Prostate gland (tissue), 2 donors: ENCODE results near the gene SREBF2. TPM values are rescaled to one million over a fixed set of nuclear protein-coding genes. Genes with fewer than 3 reads are reported as not detected.

Experiments
- DNase-seq: peaks from one replicate; pipeline ENCODE4 v3.0.0-alpha.2; 2019; ENCODE audit warnings: low spot score
- H3K27ac ChIP-seq, 2 donors: fragments of 200-600 bp; sonication (generic); 2 replicates each; pipeline ENCODE4 v1.5.1; 2017 to 2019
- H3K27me3 ChIP-seq: fragments of 200-600 bp; sonication (generic); replicated peaks from 2 replicates; pipeline ENCODE4 v1.5.1; 2019; ENCODE audit not compliant: insufficient read depth
- H3K36me3 ChIP-seq, 2 donors: fragments of 200-600 bp; sonication (generic); 1 replicate in 1 of 2; 2 replicates in 1 of 2; pipeline versions ENCODE4 v1.5.1 to v1.8.1; 2017 to 2019
- H3K4me1 ChIP-seq: fragments of 200-600 bp; sonication (generic); replicated peaks from 2 replicates; pipeline ENCODE4 v1.5.1; 2019
- H3K4me3 ChIP-seq, 2 donors: fragments of 200-600 bp; sonication (generic); 2 replicates each; pipeline ENCODE4 v1.5.1; 2017 to 2019
- H3K9me3 ChIP-seq: fragments of 200-600 bp; sonication (generic); 2 replicates; pipeline ENCODE4 v1.5.1; 2017
- POLR2A ChIP-seq: fragments of 450-650 bp; IDR thresholded peaks from one replicate; pipeline ENCODE4 v1.6.1; 2016; ENCODE audit warnings: antibody characterized with exemption, mild to moderate bottlenecking
- POLR2AphosphoS5 ChIP-seq: sonication (generic); formaldehyde crosslinking; IDR thresholded peaks from one replicate; pipeline ENCODE4 v1.6.1; 2017; ENCODE audit warnings: antibody characterized with exemption
- WGBS: methylation state at CpG from one replicate; pipeline ENCODE4 v1.1.5; 2018; 5-methylcytosine and 5-hydroxymethylcytosine counted together
- intact Hi-C: fragments of 100-400 bp; cut with DNase I; formaldehyde crosslinking; loops from one replicate; pipeline ENCODE4 v1.14.2; 2022
- total RNA-seq, 2 donors: library from RNA; depleted of rRNA; stranded (reverse); fragments of >200 nt; gene quantifications; one replicate each; pipeline ENCODE4 v1.1.0, GENCODE V29; 2016
- TF ChIP-seq, protein P1 (sequence below), 4 experiments: fragments of 200-600 bp in 2 of 4; fragments of 450-650 bp in 2 of 4; sonication (generic) in 2 of 4; IDR thresholded peaks; 1 replicate in 3 of 4; 2 replicates in 1 of 4; pipeline ENCODE4 v1.5.1; 2016 to 2019; ENCODE audit warnings: antibody characterized with exemption in 4 of 4, mild to moderate bottlenecking in 2 of 4, moderate library complexity in 2 of 4

SREBF2 gene
- total RNA-seq, 2 donors from 2014 or later = 62.7 to 128 TPM

DNA sequence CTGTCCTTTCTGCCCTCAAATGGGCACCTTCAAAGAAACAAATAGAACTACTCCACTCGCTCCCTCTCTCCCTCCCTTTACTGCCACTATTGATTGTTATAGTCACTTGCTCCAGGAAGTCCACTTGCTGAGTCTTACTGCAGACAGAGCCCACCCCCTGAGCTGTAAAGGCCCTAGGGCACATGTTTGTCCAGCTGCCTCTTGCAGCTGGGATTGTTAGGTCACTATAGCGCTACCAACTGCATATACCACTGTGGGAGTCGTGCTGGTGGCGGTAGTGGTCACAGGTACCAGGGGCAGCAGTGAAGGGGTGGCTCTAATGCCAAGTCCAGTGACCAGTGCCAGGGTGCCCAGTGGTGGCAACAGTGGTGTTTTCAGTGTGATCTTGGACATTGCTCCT is 4.4 kb upstream of the SREBF2 start:
- WGBS = 95% methylated on average over 4 of the region's 4 CpGs
- H3K36me3 ChIP-seq = no peaks in the 10 kb centered on the region
- intact Hi-C loops = loop anchor here (10.0 kb wide), 1 partner anchor 134 kb away; the partner anchor contains the start of gene MEI1
- no peak overlapping the region for H3K4me3 ChIP-seq
- H3K4me1 ChIP-seq = no peaks in the 10 kb centered on the region
- no peak for DNase-seq
- no peaks in the 10 kb centered on the region for H3K27me3 ChIP-seq
- H3K9me3 ChIP-seq = no peaks in the 10 kb centered on the region
- H3K27ac ChIP-seq = no peak overlapping the region
- TF ChIP-seq, protein P1, sequence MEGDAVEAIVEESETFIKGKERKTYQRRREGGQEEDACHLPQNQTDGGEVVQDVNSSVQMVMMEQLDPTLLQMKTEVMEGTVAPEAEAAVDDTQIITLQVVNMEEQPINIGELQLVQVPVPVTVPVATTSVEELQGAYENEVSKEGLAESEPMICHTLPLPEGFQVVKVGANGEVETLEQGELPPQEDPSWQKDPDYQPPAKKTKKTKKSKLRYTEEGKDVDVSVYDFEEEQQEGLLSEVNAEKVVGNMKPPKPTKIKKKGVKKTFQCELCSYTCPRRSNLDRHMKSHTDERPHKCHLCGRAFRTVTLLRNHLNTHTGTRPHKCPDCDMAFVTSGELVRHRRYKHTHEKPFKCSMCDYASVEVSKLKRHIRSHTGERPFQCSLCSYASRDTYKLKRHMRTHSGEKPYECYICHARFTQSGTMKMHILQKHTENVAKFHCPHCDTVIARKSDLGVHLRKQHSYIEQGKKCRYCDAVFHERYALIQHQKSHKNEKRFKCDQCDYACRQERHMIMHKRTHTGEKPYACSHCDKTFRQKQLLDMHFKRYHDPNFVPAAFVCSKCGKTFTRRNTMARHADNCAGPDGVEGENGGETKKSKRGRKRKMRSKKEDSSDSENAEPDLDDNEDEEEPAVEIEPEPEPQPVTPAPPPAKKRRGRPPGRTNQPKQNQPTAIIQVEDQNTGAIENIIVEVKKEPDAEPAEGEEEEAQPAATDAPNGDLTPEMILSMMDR (IDR thresholded peaks at IDR 0.05) = no peak
- TF ChIP-seq POLR2A (no peak), POLR2AphosphoS5 (no peak)

GRCh38 chr22:41830174-41830573 is 2.7 kb upstream of the SREBF2 start:
- no peak overlapping the region for H3K27ac ChIP-seq
- intact Hi-C loops = no loop called here
- no peak overlapping the region for H3K4me3 ChIP-seq
- H3K36me3 ChIP-seq = no peaks in the 10 kb centered on the region
- no peak for DNase-seq
- no peaks in the 10 kb centered on the region for H3K27me3 ChIP-seq
- H3K9me3 ChIP-seq = no peaks in the 10 kb centered on the region
- WGBS = 93% methylated on average over 3 of the region's 3 CpGs
- no peaks in the 10 kb centered on the region for H3K4me1 ChIP-seq
- TF ChIP-seq, protein P1 (IDR thresholded peaks at IDR 0.05) = no peak
- TF ChIP-seq POLR2AphosphoS5 (no peak), POLR2A (no peak)

- H3K27ac ChIP-seq = peak overlapping the region in 1 of 2 donors; percentile 98
- no peaks in the 10 kb centered on the region for H3K4me1 ChIP-seq
- TF ChIP-seq POLR2A (no peak), POLR2AphosphoS5 (no peak)
- TF ChIP-seq, protein P1 (IDR thresholded peaks at IDR 0.05) = no peak
- H3K9me3 ChIP-seq = no peaks in the 10 kb centered on the region
- no peak overlapping the region for H3K4me3 ChIP-seq
- no peaks in the 10 kb centered on the region for H3K36me3 ChIP-seq
- intact Hi-C loops = no loop called here
- WGBS = 73% methylated on average over 6 of the region's 6 CpGs
- DNase-seq = no peak
- no peaks in the 10 kb centered on the region for H3K27me3 ChIP-seq
These were observed 1.5 kb upstream of the SREBF2 start for GRCh38 chr22:41831383-41831782.

- WGBS = 10% methylated on average over 17 of the region's 17 CpGs
- Histone ChIP-seq H3K4me1 (no peaks in the 10 kb centered on the region), H3K4me3 (peak overlapping the region; percentile 85 to 98), H3K9me3 (no peaks in the 10 kb centered on the region), H3K27me3 (no peaks in the 10 kb centered on the region), H3K36me3 (no peaks in the 10 kb centered on the region), H3K27ac (peak overlapping the region; percentile 96 to 98)
- intact Hi-C loops = no loop called here
- no peak for DNase-seq
- TF ChIP-seq POLR2A (no peak), POLR2AphosphoS5 (no peak)
- TF ChIP-seq, protein P1 (IDR thresholded peaks at IDR 0.05) = no peak
These were observed 915 bp upstream of the SREBF2 start for GRCh38 chr22:41831828-41832552.

DNA sequence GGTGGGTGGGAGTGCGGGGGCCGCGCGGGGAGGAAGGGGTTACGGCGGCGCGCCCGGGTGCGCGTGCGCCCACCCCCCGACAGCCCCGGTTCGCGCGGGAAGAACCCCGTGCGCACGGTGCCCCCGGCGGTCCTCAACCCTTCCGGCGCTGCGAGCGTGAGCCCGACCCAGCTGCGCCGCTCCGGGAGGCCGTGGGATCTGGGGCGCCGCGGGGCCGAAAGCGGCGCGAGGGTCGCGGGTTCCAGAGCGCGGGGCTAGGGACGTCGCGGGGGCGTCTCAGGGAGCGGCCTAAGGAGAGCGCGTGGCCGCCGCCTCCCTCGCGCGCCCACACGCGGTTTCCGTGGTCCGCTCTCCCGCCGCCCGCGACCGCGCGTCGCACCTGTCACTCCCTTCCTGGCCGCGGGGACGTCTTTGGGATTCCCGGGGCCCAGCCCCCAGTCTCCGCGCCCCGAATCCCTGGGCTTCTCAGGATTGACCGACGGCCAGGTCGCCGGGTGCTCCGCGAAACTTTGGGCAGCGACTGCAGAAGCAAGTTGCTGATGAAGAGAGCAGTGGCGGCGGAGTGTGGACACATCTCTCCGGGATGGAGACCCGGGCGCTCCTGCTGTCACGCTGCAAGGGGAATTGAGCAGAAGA is 582 bp downstream of the SREBF2 start:
- Histone ChIP-seq H3K4me1 (no peaks in the 10 kb centered on the region), H3K36me3 (no peaks in the 10 kb centered on the region), H3K27ac (peak overlapping the region; percentile 96 to 98), H3K4me3 (peak overlapping the region; percentile 85 to 98), H3K27me3 (no peaks in the 10 kb centered on the region), H3K9me3 (no peaks in the 10 kb centered on the region)
- DNase-seq = peak; percentile 30
- 1% methylated on average over 38 of the region's 86 CpGs for WGBS
- TF ChIP-seq, protein P1 (IDR thresholded peaks at IDR 0.05) = peak in 2 of 4 experiments; percentile 15 to 25
- peak; percentile 38 for TF ChIP-seq POLR2A
- TF ChIP-seq POLR2AphosphoS5 = no peak
- intact Hi-C loops = no loop called here
